Uterus (tissue), 2 donors: ENCODE data around the gene LMNB1.

Source experiments
- POLR2A ChIP-seq, 2 donors: fragments of 450-650 bp; IDR thresholded peaks; one replicate each; pipeline ENCODE4 v1.6.1; 2016; ENCODE audit warnings: antibody characterized with exemption in 2 of 2, mild to moderate bottlenecking in 1 of 2, moderate library complexity in 1 of 2
- TF ChIP-seq, protein P1 (sequence below), 4 experiments: fragments of 200-600 bp in 2 of 4; fragments of 450-650 bp in 2 of 4; sonication (generic) in 2 of 4; IDR thresholded peaks; one replicate each; pipeline ENCODE4 v1.5.1; 2016 to 2019; ENCODE audit warnings: antibody characterized with exemption in 4 of 4, mild to moderate bottlenecking in 2 of 4, moderate library complexity in 1 of 4

DNA sequence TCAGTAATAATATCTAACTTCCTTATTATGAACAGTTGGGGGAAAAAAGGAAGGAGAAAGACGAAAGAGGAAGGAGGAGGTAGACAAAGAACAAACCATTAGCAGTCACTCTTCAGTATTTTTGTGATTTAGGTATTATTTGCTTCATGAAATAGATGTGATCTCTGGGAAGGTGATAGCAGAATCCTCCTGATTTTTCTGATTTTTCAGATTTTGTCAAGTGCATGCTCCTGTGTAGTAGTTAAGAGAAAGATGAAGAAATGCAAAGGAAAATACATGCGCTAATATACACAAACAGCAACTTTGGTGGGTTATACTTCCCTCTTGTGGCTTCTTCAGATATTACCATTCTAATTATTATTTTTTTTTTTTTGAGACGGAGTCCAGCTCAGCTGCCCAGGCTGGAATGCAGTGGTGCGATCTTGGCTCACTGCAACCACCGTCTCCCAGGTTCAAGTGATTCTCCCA, 31.6 kb downstream of the LMNB1 start:
- TF ChIP-seq, protein P1, sequence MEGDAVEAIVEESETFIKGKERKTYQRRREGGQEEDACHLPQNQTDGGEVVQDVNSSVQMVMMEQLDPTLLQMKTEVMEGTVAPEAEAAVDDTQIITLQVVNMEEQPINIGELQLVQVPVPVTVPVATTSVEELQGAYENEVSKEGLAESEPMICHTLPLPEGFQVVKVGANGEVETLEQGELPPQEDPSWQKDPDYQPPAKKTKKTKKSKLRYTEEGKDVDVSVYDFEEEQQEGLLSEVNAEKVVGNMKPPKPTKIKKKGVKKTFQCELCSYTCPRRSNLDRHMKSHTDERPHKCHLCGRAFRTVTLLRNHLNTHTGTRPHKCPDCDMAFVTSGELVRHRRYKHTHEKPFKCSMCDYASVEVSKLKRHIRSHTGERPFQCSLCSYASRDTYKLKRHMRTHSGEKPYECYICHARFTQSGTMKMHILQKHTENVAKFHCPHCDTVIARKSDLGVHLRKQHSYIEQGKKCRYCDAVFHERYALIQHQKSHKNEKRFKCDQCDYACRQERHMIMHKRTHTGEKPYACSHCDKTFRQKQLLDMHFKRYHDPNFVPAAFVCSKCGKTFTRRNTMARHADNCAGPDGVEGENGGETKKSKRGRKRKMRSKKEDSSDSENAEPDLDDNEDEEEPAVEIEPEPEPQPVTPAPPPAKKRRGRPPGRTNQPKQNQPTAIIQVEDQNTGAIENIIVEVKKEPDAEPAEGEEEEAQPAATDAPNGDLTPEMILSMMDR (IDR thresholded peaks at IDR 0.05) = peak; percentile 17 to 54 (median 36)
- no peak for TF ChIP-seq POLR2A (IDR thresholded peaks at IDR 0.05)
